Bronchial epithelial cell (primary cell): Measurements from ENCODE around the gene MSN. TPM values are rescaled to one million over a fixed set of nuclear protein-coding genes. Genes with fewer than 3 reads are reported as not detected.

Experiments
- DNase-seq: peaks from one replicate; pipeline ENCODE4 v3.0.0-alpha.2; 2010; ENCODE audit warnings: low read depth
- FAIRE-seq: peaks from 2 replicates; lab custom pipeline; 2011; peaks lifted over from hg19 to GRCh38; lab: Jason Lieb, UNC
- H3K27me3 ChIP-seq: 2 replicates; pipeline ENCODE4 v1.5.1; 2011; ENCODE audit warnings: low read length; ENCODE audit not compliant: control insufficient read depth, insufficient read depth
- H3K36me3 ChIP-seq: 2 replicates; pipeline ENCODE4 v1.5.1; 2011; ENCODE audit warnings: low read length; ENCODE audit not compliant: control insufficient read depth, insufficient read depth
- H3K4me3 ChIP-seq: 2 replicates; pipeline ENCODE4 v1.5.1; 2011; ENCODE audit warnings: mild to moderate bottlenecking, low read depth, low read length, control low read depth
- total RNA-seq: library from RNA; depleted of rRNA; stranded (reverse); fragments of >200 nt; gene quantifications from 2 replicates; pipeline ENCODE4 v1.2.1, GENCODE V29; 2014
- TF ChIP-seq, protein P1 (sequence below): IDR thresholded peaks from 2 replicates; pipeline ENCODE4 v1.5.1; 2011; ENCODE audit warnings: mild to moderate bottlenecking, moderate library complexity, low read length, control low read depth, inconsistent platforms; ENCODE audit not compliant: insufficient read depth, severe bottlenecking

MSN gene
- total RNA-seq, 1 donor from 2014 or later, result 86.1 TPM

DNA sequence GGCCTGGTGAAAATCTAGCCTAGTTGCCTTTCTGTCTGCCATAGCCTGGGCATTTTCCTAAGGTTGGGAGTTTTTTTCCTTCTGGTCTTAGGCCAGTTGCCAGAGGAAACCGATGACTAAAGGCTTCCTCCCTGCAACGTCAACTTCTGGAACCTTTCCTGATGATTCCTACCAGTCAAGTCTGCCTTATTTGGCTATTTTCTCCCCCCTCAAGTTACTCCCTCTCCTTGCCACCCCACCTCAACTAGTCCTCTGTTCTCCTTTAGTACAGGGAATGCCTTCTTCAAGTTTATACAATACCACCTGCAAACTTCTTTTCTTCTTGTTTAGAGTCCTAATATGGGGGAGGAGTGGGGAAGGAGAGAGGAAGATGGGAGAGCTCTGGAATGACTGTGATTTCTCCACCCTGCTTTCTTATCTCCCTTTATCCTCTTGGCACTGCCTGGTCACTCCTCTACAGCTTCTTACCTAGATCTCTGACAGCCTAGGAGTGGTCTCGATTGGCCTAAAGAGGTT, 10.6 kb downstream of the MSN start:
- no peaks in the 10 kb centered on the region for H3K36me3 ChIP-seq
- H3K4me3 ChIP-seq, result no peak overlapping the region
- TF ChIP-seq, protein P1, sequence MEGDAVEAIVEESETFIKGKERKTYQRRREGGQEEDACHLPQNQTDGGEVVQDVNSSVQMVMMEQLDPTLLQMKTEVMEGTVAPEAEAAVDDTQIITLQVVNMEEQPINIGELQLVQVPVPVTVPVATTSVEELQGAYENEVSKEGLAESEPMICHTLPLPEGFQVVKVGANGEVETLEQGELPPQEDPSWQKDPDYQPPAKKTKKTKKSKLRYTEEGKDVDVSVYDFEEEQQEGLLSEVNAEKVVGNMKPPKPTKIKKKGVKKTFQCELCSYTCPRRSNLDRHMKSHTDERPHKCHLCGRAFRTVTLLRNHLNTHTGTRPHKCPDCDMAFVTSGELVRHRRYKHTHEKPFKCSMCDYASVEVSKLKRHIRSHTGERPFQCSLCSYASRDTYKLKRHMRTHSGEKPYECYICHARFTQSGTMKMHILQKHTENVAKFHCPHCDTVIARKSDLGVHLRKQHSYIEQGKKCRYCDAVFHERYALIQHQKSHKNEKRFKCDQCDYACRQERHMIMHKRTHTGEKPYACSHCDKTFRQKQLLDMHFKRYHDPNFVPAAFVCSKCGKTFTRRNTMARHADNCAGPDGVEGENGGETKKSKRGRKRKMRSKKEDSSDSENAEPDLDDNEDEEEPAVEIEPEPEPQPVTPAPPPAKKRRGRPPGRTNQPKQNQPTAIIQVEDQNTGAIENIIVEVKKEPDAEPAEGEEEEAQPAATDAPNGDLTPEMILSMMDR, result no peak
- FAIRE-seq, result peak; percentile 60
- no peaks in the 10 kb centered on the region for H3K27me3 ChIP-seq
- peak; percentile 91 for DNase-seq

DNA sequence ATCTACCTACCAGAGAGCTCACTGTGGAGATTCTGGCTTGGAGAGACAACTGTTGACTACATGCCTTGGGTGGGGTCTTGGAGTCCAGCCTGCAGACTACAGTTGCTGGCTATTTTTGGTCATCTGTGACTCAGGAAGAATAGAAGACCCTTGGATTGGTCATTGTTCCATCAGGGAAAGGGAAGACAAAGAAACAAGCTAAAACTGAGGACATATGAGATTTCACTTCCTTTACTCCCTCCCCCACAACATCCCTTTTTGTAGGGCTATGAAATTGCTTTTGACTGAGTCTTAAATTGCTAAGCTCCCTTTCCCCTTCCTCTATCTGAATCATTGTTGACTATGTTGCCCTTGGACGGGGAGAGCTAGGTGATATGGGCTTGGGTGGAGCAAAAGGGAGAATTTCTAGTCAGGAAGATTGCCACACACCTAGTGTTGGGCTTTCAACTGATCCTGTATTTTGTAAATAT, 11.7 kb downstream of the MSN start:
- TF ChIP-seq, protein P1, result no peak
- peak; percentile 66 for FAIRE-seq
- Histone ChIP-seq H3K4me3 (no peak overlapping the region), H3K36me3 (no peaks in the 10 kb centered on the region), H3K27me3 (no peaks in the 10 kb centered on the region)
- DNase-seq, result peak; percentile 93

DNA sequence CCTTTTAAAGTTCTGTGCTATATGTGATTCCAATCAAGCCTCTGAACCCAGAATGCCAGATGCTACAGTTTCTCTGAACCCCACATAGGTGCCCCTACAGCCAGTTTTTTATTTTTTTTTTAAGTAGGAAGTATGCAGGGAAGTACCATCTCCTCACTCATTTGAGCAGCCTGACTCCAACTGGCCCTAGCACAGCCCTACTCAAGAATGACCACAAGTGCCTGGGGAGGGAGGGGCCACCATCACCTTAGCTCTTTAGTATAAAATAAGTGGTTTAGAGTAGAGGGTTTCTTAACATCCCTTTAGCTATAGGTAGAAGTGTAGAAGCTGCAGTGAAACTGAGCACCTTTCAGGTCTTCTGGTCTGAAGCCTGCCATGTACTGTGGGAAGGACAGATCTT, 14.4 kb downstream of the MSN start:
- H3K4me3 ChIP-seq, result no peak overlapping the region
- FAIRE-seq (no peak), DNase-seq (no peak)
- H3K36me3 ChIP-seq, result no peaks in the 10 kb centered on the region
- TF ChIP-seq, protein P1, result no peak
- no peaks in the 10 kb centered on the region for H3K27me3 ChIP-seq

DNA sequence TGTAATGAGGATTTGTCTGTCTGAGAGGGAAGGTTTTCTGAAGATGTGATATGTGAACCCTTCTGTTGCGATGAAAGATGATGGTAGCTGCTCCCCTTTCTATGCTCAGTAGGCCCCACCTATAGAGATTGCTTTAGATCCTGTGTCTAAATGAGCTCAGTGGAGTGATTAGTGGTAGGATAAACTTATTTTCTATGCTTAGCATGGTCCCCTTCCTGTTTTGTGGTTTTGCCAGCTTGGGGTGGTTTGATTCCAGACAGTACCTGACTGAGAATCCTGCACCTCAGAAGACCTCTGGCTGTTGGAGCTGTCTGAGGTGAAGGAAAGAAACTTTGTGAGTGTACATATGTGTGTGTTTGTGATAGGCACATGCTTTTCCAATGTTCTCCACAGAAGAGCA, 17.7 kb downstream of the MSN start:
- Histone ChIP-seq H3K4me3 (no peak overlapping the region), H3K27me3 (no peaks in the 10 kb centered on the region), H3K36me3 (no peaks in the 10 kb centered on the region)
- FAIRE-seq (no peak), DNase-seq (no peak)
- TF ChIP-seq, protein P1, result no peak

DNA sequence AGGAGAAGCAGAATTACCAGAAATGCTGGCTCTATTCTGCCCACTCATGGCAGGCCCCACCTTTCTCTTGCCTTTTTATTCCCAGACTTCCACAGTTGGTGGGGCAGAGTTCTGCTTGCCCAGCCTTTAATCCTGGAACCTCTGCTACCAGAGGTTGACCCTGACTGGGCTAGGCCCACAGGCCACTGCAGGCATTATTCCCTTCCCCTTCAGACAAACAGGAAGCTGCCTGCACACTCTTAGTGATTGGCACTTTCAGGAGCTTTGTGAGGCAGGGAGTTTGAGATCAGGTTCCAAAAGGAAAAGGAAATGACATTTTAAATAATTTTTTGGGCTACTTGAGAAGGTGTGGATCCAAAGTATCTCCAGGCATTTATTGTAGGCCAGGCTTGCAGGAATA, 18.8 kb downstream of the MSN start:
- DNase-seq, result no peak
- Histone ChIP-seq H3K36me3 (no peaks in the 10 kb centered on the region), H3K4me3 (no peak overlapping the region), H3K27me3 (no peaks in the 10 kb centered on the region)
- TF ChIP-seq, protein P1, result no peak
- FAIRE-seq, result no peak

DNA sequence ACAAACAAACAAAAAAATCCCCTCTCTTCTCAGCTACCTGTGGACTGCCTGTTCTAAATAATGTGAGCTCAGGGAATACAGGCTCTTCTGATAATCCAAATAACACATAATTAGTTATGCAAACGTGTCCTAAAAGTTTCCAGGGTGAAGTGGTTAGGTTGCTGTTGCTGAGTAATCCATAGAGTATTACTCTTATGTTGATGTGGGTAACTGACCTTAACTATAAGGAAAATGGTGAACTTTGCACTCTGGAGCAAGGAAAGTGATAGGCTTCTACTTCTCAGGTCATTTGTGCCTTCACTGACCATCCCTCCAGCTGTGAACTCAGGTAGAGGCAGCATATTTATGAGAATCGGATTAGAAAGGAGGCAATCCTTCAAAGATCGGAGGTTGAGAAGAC, 19.9 kb downstream of the MSN start:
- FAIRE-seq (no peak), DNase-seq (no peak)
- no peak overlapping the region for H3K4me3 ChIP-seq
- TF ChIP-seq, protein P1, result no peak
- no peaks in the 10 kb centered on the region for H3K27me3 ChIP-seq
- no peaks in the 10 kb centered on the region for H3K36me3 ChIP-seq
